ENCODE measurements around the gene NCKAP5. TPM values are rescaled to one million over a fixed set of nuclear protein-coding genes. Genes with fewer than 3 reads are reported as not detected.

NCKAP5 gene
- total and polyA plus RNA-seq, 2 donors (not counting 1 experiment from before 2014, with no cell fraction given), result not detected

GRCh38 chr2:133369901-133370658 is 198.2 kb downstream of the NCKAP5 start:
- Histone ChIP-seq H3K4me1 (ENCODE audit: control insufficient read depth in 2 of 2, insufficient read depth in 2 of 2, low read length in 2 of 2) (no peaks in the 10 kb centered on the region), H3K9ac (ENCODE audit: low read length) (no peak overlapping the region), H3K4me3 (ENCODE audit: control extremely low read depth in 1 of 5, extremely low read depth in 1 of 5, insufficient read depth in 1 of 5, low read depth in 2 of 5, low read length in 4 of 5) (no peak overlapping the region), H2AFZ (ENCODE audit: insufficient read depth, low read depth, low read length, poor library complexity, severe bottlenecking) (no peak overlapping the region), H3K36me3 (replicated peaks in 1 of 2; ENCODE audit: control extremely low read depth in 1 of 2, control insufficient read depth in 1 of 2, extremely low read depth in 1 of 2, insufficient read depth in 2 of 2, low read length in 1 of 2) (no peaks in the 10 kb centered on the region), H3K79me2 (ENCODE audit: control insufficient read depth, insufficient read depth, low read length) (no peaks in the 10 kb centered on the region), H4K20me1 (ENCODE audit: control insufficient read depth, insufficient read depth, low read length, poor library complexity, severe bottlenecking) (no peaks in the 10 kb centered on the region), H3K9me3 (ENCODE audit: control extremely low read depth in 1 of 3, control insufficient read depth in 2 of 3, insufficient read depth in 1 of 3, low read length in 2 of 3) (no peaks in the 10 kb centered on the region), H3K27me3 (replicated peaks in 1 of 4; ENCODE audit: control extremely low read depth in 1 of 4, control insufficient read depth in 3 of 4, insufficient read depth in 4 of 4, low read length in 3 of 4) (no peaks in the 10 kb centered on the region), H3K27ac (ENCODE audit: low read length in 2 of 2) (no peak overlapping the region), H3K4me2 (replicated peaks; ENCODE audit: low read depth, low read length, poor library complexity, severe bottlenecking) (no peak overlapping the region)
- no peak overlapping the region for H3K27ac Mint-ChIP-seq
- intact Hi-C loops (cut with micrococcal nuclease), result no loop called here
- H3K9me3 Mint-ChIP-seq (ENCODE audit: insufficient read depth), result no peaks in the 10 kb centered on the region
- no peak for ATAC-seq (ENCODE audit: low read depth)
- POLR2A ChIA-PET, result no interaction called here
- H3K4me1 Mint-ChIP-seq, result no peaks in the 10 kb centered on the region
- no peak for TF ChIP-seq EZH2 (IDR thresholded peaks at IDR 0.05; ENCODE audit: borderline replicate concordance, insufficient read depth, low read depth, low read length, poor library complexity, severe bottlenecking)
- no peak for TF ChIP-seq CTCF (IDR thresholded peaks at IDR 0.05)
- no peaks in the 10 kb centered on the region for H3K27me3 Mint-ChIP-seq
- WGBS (ENCODE audit: insufficient coverage), result 100% methylated on average over 1 of the region's 3 CpGs
- DNase-seq, result no peak
- no peak overlapping the region for H3K4me3 Mint-ChIP-seq
- CTCF ChIA-PET, result no interaction called here

- H3K9ac ChIP-seq (ENCODE audit: low read length), result no peak overlapping the region
- no peaks in the 10 kb centered on the region for H4K20me1 ChIP-seq (ENCODE audit: control insufficient read depth, insufficient read depth, low read length, poor library complexity, severe bottlenecking)
- intact Hi-C loops (cut with micrococcal nuclease), result no loop called here
- no peaks in the 10 kb centered on the region for H3K27me3 ChIP-seq (replicated peaks in 1 of 4; ENCODE audit: control extremely low read depth in 1 of 4, control insufficient read depth in 3 of 4, insufficient read depth in 4 of 4, low read length in 3 of 4)
- H3K4me2 ChIP-seq (replicated peaks; ENCODE audit: low read depth, low read length, poor library complexity, severe bottlenecking), result no peak overlapping the region
- DNase-seq, result no peak
- H3K4me3 Mint-ChIP-seq, result no peak overlapping the region
- no CpG with 5 or more reads among the region's 1 CpG for WGBS (ENCODE audit: insufficient coverage)
- no peaks in the 10 kb centered on the region for H3K36me3 ChIP-seq (replicated peaks in 1 of 2; ENCODE audit: control extremely low read depth in 1 of 2, control insufficient read depth in 1 of 2, extremely low read depth in 1 of 2, insufficient read depth in 2 of 2, low read length in 1 of 2)
- no peaks in the 10 kb centered on the region for H3K4me1 Mint-ChIP-seq
- CTCF ChIA-PET, result no interaction called here
- POLR2A ChIA-PET, result no interaction called here
- no peaks in the 10 kb centered on the region for H3K4me1 ChIP-seq (ENCODE audit: control insufficient read depth in 2 of 2, insufficient read depth in 2 of 2, low read length in 2 of 2)
- no peak overlapping the region for H3K27ac ChIP-seq (ENCODE audit: low read length in 2 of 2)
- H3K27ac Mint-ChIP-seq, result no peak overlapping the region
- TF ChIP-seq EZH2 (IDR thresholded peaks at IDR 0.05; ENCODE audit: borderline replicate concordance, insufficient read depth, low read depth, low read length, poor library complexity, severe bottlenecking) (no peak), CTCF (IDR thresholded peaks at IDR 0.05) (no peak)
- no peaks in the 10 kb centered on the region for H3K9me3 ChIP-seq (ENCODE audit: control extremely low read depth in 1 of 3, control insufficient read depth in 2 of 3, insufficient read depth in 1 of 3, low read length in 2 of 3)
- H2AFZ ChIP-seq (ENCODE audit: insufficient read depth, low read depth, low read length, poor library complexity, severe bottlenecking), result no peak overlapping the region
- H3K4me3 ChIP-seq (ENCODE audit: control extremely low read depth in 1 of 5, extremely low read depth in 1 of 5, insufficient read depth in 1 of 5, low read depth in 2 of 5, low read length in 4 of 5), result no peak overlapping the region
- no peaks in the 10 kb centered on the region for H3K79me2 ChIP-seq (ENCODE audit: control insufficient read depth, insufficient read depth, low read length)
- no peaks in the 10 kb centered on the region for H3K9me3 Mint-ChIP-seq (ENCODE audit: insufficient read depth)
- ATAC-seq (ENCODE audit: low read depth), result no peak
- no peaks in the 10 kb centered on the region for H3K27me3 Mint-ChIP-seq
Measured at GRCh38 chr2:133365117-133365516, 203.1 kb downstream of the NCKAP5 start.
